WTC11 (cell line): ENCODE results near the gene PPP1R2. TPM values are rescaled to one million over a fixed set of nuclear protein-coding genes. Genes with fewer than 3 reads are reported as not detected.

Experiments
- ATAC-seq: fragments of 200-7000 bp; cut with Tn5 transposase; 2 replicates; pipeline ENCODE4 v1.10.0; 2021; ENCODE audit warnings: mild to moderate bottlenecking, moderate library complexity
- CTCF ChIA-PET: fragments of 300-600 bp; sonication (Branson Sonifier 250); formaldehyde crosslinking; loops from one replicate; lab custom pipeline; 2021; ENCODE audit warnings: antibody characterized with exemption; lab: Charles Lee
- POLR2A ChIA-PET: fragments of 350-600 bp; sonication (Branson Sonifier 250); formaldehyde crosslinking; loops from one replicate; lab custom pipeline; 2021; ENCODE audit warnings: antibody characterized with exemption; lab: Charles Lee
- DNase-seq: peaks from one replicate; pipeline ENCODE4 v3.0.0; 2021; ENCODE audit warnings: low spot score
- H3K27ac Mint-ChIP-seq: 2 replicates; pipeline ENCODE4 v1.8.0; 2021; ENCODE audit warnings: mixed read lengths
- H3K27me3 Mint-ChIP-seq: 2 replicates; pipeline ENCODE4 v1.8.0; 2021; ENCODE audit warnings: low read depth, mild to moderate bottlenecking, moderate library complexity, mixed read lengths
- H3K36me3 Mint-ChIP-seq: 2 replicates; pipeline ENCODE4 v1.8.0; 2021; ENCODE audit warnings: mixed read lengths
- H3K4me1 Mint-ChIP-seq: 2 replicates; pipeline ENCODE4 v1.8.0; 2022; ENCODE audit warnings: mixed read lengths
- H3K4me3 Mint-ChIP-seq: 2 replicates; pipeline ENCODE4 v1.8.0; 2021; ENCODE audit warnings: mild to moderate bottlenecking, moderate library complexity, mixed read lengths
- H3K9me3 Mint-ChIP-seq: 2 replicates; pipeline ENCODE4 v1.8.0; 2021; ENCODE audit warnings: mixed read lengths
- E2F4 ChIP-seq: sonication (generic); formaldehyde crosslinking; IDR thresholded peaks from 2 replicates; pipeline ENCODE4 v1.8.1; 2022; ENCODE audit warnings: low read depth, mild to moderate bottlenecking, moderate library complexity, missing genetic modification reagents, borderline replicate concordance
- FOXP4 ChIP-seq: sonication (generic); formaldehyde crosslinking; IDR thresholded peaks from 2 replicates; pipeline ENCODE4 v1.8.0; 2022; ENCODE audit warnings: mild to moderate bottlenecking, missing genetic modification reagents
- GRHL2 ChIP-seq: fragments of 250-450 bp; sonication (Bioruptor Pico); IDR thresholded peaks from 2 replicates; pipeline ENCODE4 v1.8.0; 2022; ENCODE audit warnings: mild to moderate bottlenecking, moderate library complexity; ENCODE audit not compliant: insufficient replicate concordance, severe bottlenecking
- GTF2I ChIP-seq: fragments of 250-450 bp; sonication (Bioruptor Pico); conservative IDR thresholded peaks from 2 replicates; pipeline ENCODE4 v1.4.0; 2021; ENCODE audit warnings: mild to moderate bottlenecking
- IRF1 ChIP-seq: sonication (generic); formaldehyde crosslinking; IDR thresholded peaks from 2 replicates; pipeline ENCODE4 v1.8.0; 2023; ENCODE audit warnings: missing genetic modification reagents
- IRF2 ChIP-seq: sonication (generic); formaldehyde crosslinking; IDR thresholded peaks from 2 replicates; pipeline ENCODE4 v1.8.0; 2022; ENCODE audit warnings: low read depth, missing genetic modification reagents, borderline replicate concordance
- MYBL2 ChIP-seq: sonication (generic); formaldehyde crosslinking; IDR thresholded peaks from 2 replicates; pipeline ENCODE4 v1.8.1; 2023; ENCODE audit warnings: mild to moderate bottlenecking, moderate library complexity, missing genetic modification reagents
- NR1H2 ChIP-seq: sonication (generic); formaldehyde crosslinking; IDR thresholded peaks from 2 replicates; pipeline ENCODE4 v1.9.0; 2021; ENCODE audit warnings: mild to moderate bottlenecking, moderate library complexity, missing genetic modification reagents
- SMAD4 ChIP-seq: sonication (generic); formaldehyde crosslinking; IDR thresholded peaks from 2 replicates; pipeline ENCODE4 v1.8.0; 2022; ENCODE audit warnings: mild to moderate bottlenecking, missing genetic modification reagents
- SOX15 ChIP-seq: fragments of 250-450 bp; sonication (Bioruptor Pico); IDR thresholded peaks from 2 replicates; pipeline ENCODE4 v1.9.0; 2021; ENCODE audit warnings: mild to moderate bottlenecking
- STAT6 ChIP-seq: sonication (generic); formaldehyde crosslinking; conservative IDR thresholded peaks from 2 replicates; pipeline ENCODE4 v1.8.1; 2023; ENCODE audit warnings: mild to moderate bottlenecking, low read depth, missing genetic modification reagents, moderate library complexity
- TCF7 ChIP-seq: sonication (generic); formaldehyde crosslinking; IDR thresholded peaks from 2 replicates; pipeline ENCODE4 v1.8.0; 2022; ENCODE audit warnings: mild to moderate bottlenecking, low read depth, missing genetic modification reagents, moderate library complexity
- TEAD1 ChIP-seq: sonication (generic); formaldehyde crosslinking; IDR thresholded peaks from 2 replicates; pipeline ENCODE4 v1.8.0; 2022; ENCODE audit warnings: mild to moderate bottlenecking, missing genetic modification reagents
- USF2 ChIP-seq: sonication (generic); formaldehyde crosslinking; IDR thresholded peaks from 2 replicates; pipeline ENCODE4 v1.8.1; 2023; ENCODE audit warnings: mild to moderate bottlenecking, missing genetic modification reagents, moderate library complexity
- ZNF138 ChIP-seq: sonication (generic); formaldehyde crosslinking; conservative IDR thresholded peaks from 2 replicates; pipeline ENCODE4 v1.8.1; 2022; ENCODE audit warnings: mild to moderate bottlenecking, moderate library complexity, missing genetic modification reagents
- ZNF232 ChIP-seq: sonication (generic); formaldehyde crosslinking; IDR thresholded peaks from 2 replicates; pipeline ENCODE4 v1.8.0; 2022; ENCODE audit warnings: mild to moderate bottlenecking, missing genetic modification reagents
- ZNF281 ChIP-seq: sonication (generic); formaldehyde crosslinking; IDR thresholded peaks from 2 replicates; pipeline ENCODE4 v1.8.0; 2023; ENCODE audit warnings: mild to moderate bottlenecking, missing genetic modification reagents
- ZNF423 ChIP-seq: fragments of 250-450 bp; sonication (Bioruptor Pico); IDR thresholded peaks from 2 replicates; pipeline ENCODE4 v2.1.2; 2022; ENCODE audit warnings: mild to moderate bottlenecking, moderate library complexity
- ZNF425 ChIP-seq: fragments of 250-450 bp; sonication (Bioruptor Pico); conservative IDR thresholded peaks from 2 replicates; pipeline ENCODE4 v1.9.0; 2021; ENCODE audit warnings: mild to moderate bottlenecking
- total RNA-seq: library from RNA; stranded (reverse); gene quantifications from 3 replicates; pipeline ENCODE4 v1.2.3, GENCODE V29; 2021

PPP1R2 gene
- total RNA-seq, 1 experiment from 2014 or later: 28.1 TPM

- POLR2A ChIA-PET: no interaction called here
- H3K4me1 Mint-ChIP-seq: peaks cover 1% of the 10 kb centered on the region
- H3K4me3 Mint-ChIP-seq: no peak overlapping the region
- ATAC-seq (no peak), DNase-seq (no peak)
- no peaks in the 10 kb centered on the region for H3K36me3 Mint-ChIP-seq
- CTCF ChIA-PET: no interaction called here
- TF ChIP-seq SOX15 (CRISPR knock-in tag) (no peak), ZNF138 (no peak), ZNF423 (no peak), ZNF281 (CRISPR knock-in tag) (no peak), FOXP4 (CRISPR knock-in tag) (no peak), MYBL2 (CRISPR knock-in tag) (no peak), E2F4 (no peak), IRF2 (no peak), TEAD1 (no peak), TCF7 (CRISPR knock-in tag) (no peak), SMAD4 (no peak), GRHL2 (CRISPR knock-in tag) (no peak), IRF1 (CRISPR knock-in tag) (no peak), ZNF425 (CRISPR knock-in tag) (no peak), USF2 (CRISPR knock-in tag) (no peak), NR1H2 (CRISPR knock-in tag) (no peak), GTF2I (CRISPR knock-in tag) (no peak), STAT6 (CRISPR knock-in tag) (no peak), ZNF232 (CRISPR knock-in tag) (no peak)
- H3K27ac Mint-ChIP-seq: no peak overlapping the region
- H3K9me3 Mint-ChIP-seq: no peaks in the 10 kb centered on the region
- H3K27me3 Mint-ChIP-seq: peaks cover 5% of the 10 kb centered on the region
These were observed 25.5 kb upstream of the PPP1R2 start for GRCh38 chr3:195568630-195569029.
